ENCODE measurements around the gene TMA7. TPM values are rescaled to one million over a fixed set of nuclear protein-coding genes. Genes with fewer than 3 reads are reported as not detected.

The TMA7 gene
- total and polyA plus RNA-seq, 10 of the 15 experiments (the other 5 are each of a cell fraction or from before 2014, with no cell fraction given) = 319 to 1,760 (median 752) TPM

DNA sequence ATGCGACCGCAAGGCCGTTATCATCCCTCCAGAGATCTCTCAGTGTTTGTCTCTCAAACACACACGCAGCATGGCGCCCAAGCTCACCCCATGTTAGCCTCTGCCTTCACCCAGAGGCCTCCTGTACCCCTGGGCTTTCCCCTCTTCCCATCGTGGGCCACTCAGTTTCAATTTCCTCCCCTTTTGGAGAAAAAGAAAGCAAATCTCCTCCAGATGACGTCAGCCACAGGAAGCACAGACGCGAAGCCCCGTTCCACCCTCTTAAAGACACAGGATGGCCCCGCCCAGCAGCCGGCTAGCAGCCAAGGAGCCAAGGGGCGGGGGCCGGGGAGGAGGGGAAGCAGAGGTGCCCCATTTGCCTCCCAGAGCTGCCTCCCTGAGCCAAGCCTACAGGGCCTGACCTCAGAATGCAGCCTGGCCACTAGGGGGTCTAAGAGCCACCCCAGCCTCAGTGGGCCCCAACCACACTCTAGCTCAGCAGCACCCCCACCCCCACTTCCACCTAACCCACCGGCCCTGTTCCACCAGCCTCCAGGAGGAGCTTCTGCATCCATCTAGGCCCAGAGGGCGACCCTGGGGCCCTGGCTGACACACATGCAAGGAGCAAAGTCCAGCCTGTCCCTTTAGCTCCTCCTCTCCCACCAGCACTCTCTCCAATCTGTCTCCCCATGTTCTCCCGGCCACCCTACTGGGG lies 33.0 kb downstream of the TMA7 start (continued):
- TF ChIP-seq, protein P1, sequence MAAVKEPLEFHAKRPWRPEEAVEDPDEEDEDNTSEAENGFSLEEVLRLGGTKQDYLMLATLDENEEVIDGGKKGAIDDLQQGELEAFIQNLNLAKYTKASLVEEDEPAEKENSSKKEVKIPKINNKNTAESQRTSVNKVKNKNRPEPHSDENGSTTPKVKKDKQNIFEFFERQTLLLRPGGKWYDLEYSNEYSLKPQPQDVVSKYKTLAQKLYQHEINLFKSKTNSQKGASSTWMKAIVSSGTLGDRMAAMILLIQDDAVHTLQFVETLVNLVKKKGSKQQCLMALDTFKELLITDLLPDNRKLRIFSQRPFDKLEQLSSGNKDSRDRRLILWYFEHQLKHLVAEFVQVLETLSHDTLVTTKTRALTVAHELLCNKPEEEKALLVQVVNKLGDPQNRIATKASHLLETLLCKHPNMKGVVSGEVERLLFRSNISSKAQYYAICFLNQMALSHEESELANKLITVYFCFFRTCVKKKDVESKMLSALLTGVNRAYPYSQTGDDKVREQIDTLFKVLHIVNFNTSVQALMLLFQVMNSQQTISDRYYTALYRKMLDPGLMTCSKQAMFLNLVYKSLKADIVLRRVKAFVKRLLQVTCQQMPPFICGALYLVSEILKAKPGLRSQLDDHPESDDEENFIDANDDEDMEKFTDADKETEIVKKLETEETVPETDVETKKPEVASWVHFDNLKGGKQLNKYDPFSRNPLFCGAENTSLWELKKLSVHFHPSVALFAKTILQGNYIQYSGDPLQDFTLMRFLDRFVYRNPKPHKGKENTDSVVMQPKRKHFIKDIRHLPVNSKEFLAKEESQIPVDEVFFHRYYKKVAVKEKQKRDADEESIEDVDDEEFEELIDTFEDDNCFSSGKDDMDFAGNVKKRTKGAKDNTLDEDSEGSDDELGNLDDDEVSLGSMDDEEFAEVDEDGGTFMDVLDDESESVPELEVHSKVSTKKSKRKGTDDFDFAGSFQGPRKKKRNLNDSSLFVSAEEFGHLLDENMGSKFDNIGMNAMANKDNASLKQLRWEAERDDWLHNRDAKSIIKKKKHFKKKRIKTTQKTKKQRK (IDR thresholded peaks at IDR 0.05; ENCODE audit: low read depth, low read length) = no peak
- TF ChIP-seq SIX5 (IDR thresholded peaks at IDR 0.05; ENCODE audit: low read depth, low read length, severe bottlenecking) (peak; percentile 10), RAD51 (IDR thresholded peaks at IDR 0.05) (no peak), CREB1 (IDR thresholded peaks at IDR 0.05; ENCODE audit: low read depth) (peak; percentile 97), TARDBP (IDR thresholded peaks at IDR 0.05; ENCODE audit: borderline replicate concordance) (no peak), SUZ12 (IDR thresholded peaks at IDR 0.05; ENCODE audit: unreplicated experiment) (no peak), EGR1 (IDR thresholded peaks at IDR 0.05; ENCODE audit: borderline replicate concordance in 1 of 2, low read depth in 2 of 2, low read length in 2 of 2) (peak in 1 of 2 experiments; percentile 65; a peak in 2 of 3 replicates), BMI1 (IDR thresholded peaks at IDR 0.05; ENCODE audit: borderline replicate concordance) (no peak), ZZZ3 (IDR thresholded peaks at IDR 0.05; ENCODE audit: control insufficient read depth, insufficient read length, low read depth) (no peak), WRNIP1 (IDR thresholded peaks at IDR 0.05; ENCODE audit: borderline replicate concordance, low read depth, low read length) (no peak), POLR2AphosphoS2 (IDR thresholded peaks at IDR 0.05; ENCODE audit: low read depth, low read length) (no peak), PAX8 (IDR thresholded peaks at IDR 0.05) (no peak), SMAD5 (IDR thresholded peaks at IDR 0.05; ENCODE audit: low read depth) (0 out of 2 replicates have a peak, but pooled peaks have one; percentile 51), STAT3 (IDR thresholded peaks at IDR 0.05; ENCODE audit: low read depth, low read length) (0 out of 2 replicates have a peak, but pooled peaks have one; percentile 45), FOXK2 (IDR thresholded peaks at IDR 0.05) (no peak), EZH2 (IDR thresholded peaks at IDR 0.05; ENCODE audit: borderline replicate concordance, control insufficient read depth, low read depth, low read length) (no peak), SREBF1 (IDR thresholded peaks at IDR 0.05; ENCODE audit: low read length) (peak; percentile 55; the same call in 1 of the 2 replicates), KAT2A (conservative IDR thresholded peaks at IDR 0.05; ENCODE audit: control insufficient read depth, low read depth, low read length) (no peak), CEBPB (IDR thresholded peaks at IDR 0.05; ENCODE audit: borderline replicate concordance in 1 of 2, low read depth in 2 of 2, low read length in 2 of 2) (no peak), CHD1 (IDR thresholded peaks at IDR 0.05; ENCODE audit: low read depth, low read length) (no peak)
- TF ChIP-seq, protein P2, sequence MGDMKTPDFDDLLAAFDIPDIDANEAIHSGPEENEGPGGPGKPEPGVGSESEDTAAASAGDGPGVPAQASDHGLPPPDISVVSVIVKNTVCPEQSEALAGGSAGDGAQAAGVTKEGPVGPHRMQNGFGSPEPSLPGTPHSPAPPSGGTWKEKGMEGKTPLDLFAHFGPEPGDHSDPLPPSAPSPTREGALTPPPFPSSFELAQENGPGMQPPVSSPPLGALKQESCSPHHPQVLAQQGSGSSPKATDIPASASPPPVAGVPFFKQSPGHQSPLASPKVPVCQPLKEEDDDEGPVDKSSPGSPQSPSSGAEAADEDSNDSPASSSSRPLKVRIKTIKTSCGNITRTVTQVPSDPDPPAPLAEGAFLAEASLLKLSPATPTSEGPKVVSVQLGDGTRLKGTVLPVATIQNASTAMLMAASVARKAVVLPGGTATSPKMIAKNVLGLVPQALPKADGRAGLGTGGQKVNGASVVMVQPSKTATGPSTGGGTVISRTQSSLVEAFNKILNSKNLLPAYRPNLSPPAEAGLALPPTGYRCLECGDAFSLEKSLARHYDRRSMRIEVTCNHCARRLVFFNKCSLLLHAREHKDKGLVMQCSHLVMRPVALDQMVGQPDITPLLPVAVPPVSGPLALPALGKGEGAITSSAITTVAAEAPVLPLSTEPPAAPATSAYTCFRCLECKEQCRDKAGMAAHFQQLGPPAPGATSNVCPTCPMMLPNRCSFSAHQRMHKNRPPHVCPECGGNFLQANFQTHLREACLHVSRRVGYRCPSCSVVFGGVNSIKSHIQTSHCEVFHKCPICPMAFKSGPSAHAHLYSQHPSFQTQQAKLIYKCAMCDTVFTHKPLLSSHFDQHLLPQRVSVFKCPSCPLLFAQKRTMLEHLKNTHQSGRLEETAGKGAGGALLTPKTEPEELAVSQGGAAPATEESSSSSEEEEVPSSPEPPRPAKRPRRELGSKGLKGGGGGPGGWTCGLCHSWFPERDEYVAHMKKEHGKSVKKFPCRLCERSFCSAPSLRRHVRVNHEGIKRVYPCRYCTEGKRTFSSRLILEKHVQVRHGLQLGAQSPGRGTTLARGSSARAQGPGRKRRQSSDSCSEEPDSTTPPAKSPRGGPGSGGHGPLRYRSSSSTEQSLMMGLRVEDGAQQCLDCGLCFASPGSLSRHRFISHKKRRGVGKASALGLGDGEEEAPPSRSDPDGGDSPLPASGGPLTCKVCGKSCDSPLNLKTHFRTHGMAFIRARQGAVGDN (IDR thresholded peaks at IDR 0.05) = peak; percentile 99
- TF ChIP-seq, protein P3, sequence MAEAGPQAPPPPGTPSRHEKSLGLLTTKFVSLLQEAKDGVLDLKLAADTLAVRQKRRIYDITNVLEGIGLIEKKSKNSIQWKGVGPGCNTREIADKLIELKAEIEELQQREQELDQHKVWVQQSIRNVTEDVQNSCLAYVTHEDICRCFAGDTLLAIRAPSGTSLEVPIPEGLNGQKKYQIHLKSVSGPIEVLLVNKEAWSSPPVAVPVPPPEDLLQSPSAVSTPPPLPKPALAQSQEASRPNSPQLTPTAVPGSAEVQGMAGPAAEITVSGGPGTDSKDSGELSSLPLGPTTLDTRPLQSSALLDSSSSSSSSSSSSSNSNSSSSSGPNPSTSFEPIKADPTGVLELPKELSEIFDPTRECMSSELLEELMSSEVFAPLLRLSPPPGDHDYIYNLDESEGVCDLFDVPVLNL (IDR thresholded peaks at IDR 0.05; ENCODE audit: low read depth, low read length) = no peak

Data from GM12878 (cell line).